Adrenal gland (tissue), 12 donors: Measurements from ENCODE around the gene TTC3. TPM values are rescaled to one million over a fixed set of nuclear protein-coding genes. Genes with fewer than 3 reads are reported as not detected.
A peak's percentile ranks its signal among the peaks of the same experiment; 100 is the strongest.

Source experiments
- DNase-seq, 7 donors: peaks; one replicate each; pipeline ENCODE4 v3.0.0-alpha.2; 2019 to 2020
- H3K27ac ChIP-seq, 5 donors: fragments of 200-600 bp; sonication (generic) in 4 of 5; 1 replicate in 3 of 5; 2 replicates in 2 of 5; pipeline versions ENCODE4 v1.5.1 to v1.8.0; 2016 to 2020; ENCODE audit warnings: mild to moderate bottlenecking in 1 of 5
- H3K27me3 ChIP-seq: fragments of 200-600 bp; 2 replicates; pipeline ENCODE4 v1.8.0; 2021
- H3K36me3 ChIP-seq, 2 donors: fragments of 200-600 bp; replicated peaks in 1 of 2; 1 replicate in 1 of 2; 2 replicates in 1 of 2; pipeline versions ENCODE4 v1.5.1 to v1.8.0; 2018 to 2022
- H3K4me1 ChIP-seq, 2 donors: fragments of 200-600 bp; replicated peaks in 1 of 2; 1 replicate in 1 of 2; 2 replicates in 1 of 2; pipeline versions ENCODE4 v1.5.1 to v1.8.0; 2018 to 2021
- H3K4me3 ChIP-seq, 4 donors: fragments of 200-600 bp; sonication (generic) in 3 of 4; one replicate each; pipeline ENCODE4 v1.5.1; 2016 to 2018
- H3K9me3 ChIP-seq, 3 donors: fragments of 200-600 bp; sonication (generic) in 1 of 3; replicated peaks in 1 of 3; 1 replicate in 2 of 3; 2 replicates in 1 of 3; pipeline versions ENCODE4 v1.5.1 to v1.8.0; 2016 to 2021
- CTCF ChIP-seq, 6 experiments: fragments of 450-650 bp in 4 of 6; fragments of 200-600 bp in 2 of 6; sonication (generic) in 1 of 6; IDR thresholded peaks; 1 replicate in 5 of 6; 2 replicates in 1 of 6; pipeline versions ENCODE4 v1.5.1 to v1.8.0; 2016 to 2021; ENCODE audit warnings: antibody characterized with exemption in 6 of 6, mild to moderate bottlenecking in 2 of 6, moderate library complexity in 1 of 6
- POLR2A ChIP-seq, 2 donors: fragments of 450-650 bp; IDR thresholded peaks; one replicate each; pipeline ENCODE4 v1.6.1; 2017; ENCODE audit warnings: antibody characterized with exemption in 2 of 2, mild to moderate bottlenecking in 2 of 2, moderate library complexity in 1 of 2
- WGBS, 4 donors: extraction: QIAGEN DNeasy Blood & Tissue Kit in 2 of 4; methylation state at CpG; one replicate each; pipeline versions ENCODE4 v1.1.5 to v1.1.7; 2013 to 2017; 5-methylcytosine and 5-hydroxymethylcytosine counted together
- intact Hi-C, 2 donors: fragments of 100-400 bp; cut with DNase I; formaldehyde crosslinking; loops; one replicate each; pipeline versions ENCODE4 v1.14.1 to v1.15.0; 2022 to 2023
- polyA plus RNA-seq, 3 donors: library from polyadenylated mRNA; stranded (reverse); fragments of 200-250 nt in 2 of 3; fragments of 350-450 nt in 1 of 3; fragmentation: Illumina TruSeq in 1 of 3; extraction: RNeasy Lipid Tissue Mini Kit (QIAGEN cat#74804) in 1 of 3; gene quantifications; one replicate each; pipeline ENCODE4 v1.2.3, GENCODE V29; 2013 to 2014
- total RNA-seq, 9 donors: library from RNA; depleted of rRNA in 4 of 9; stranded (reverse); fragments of >200 nt in 4 of 9; fragments of 120-200 nt in 1 of 9; fragmentation: NEBNext Ultra II Directional in 1 of 9; extraction: Animal tissue kit (Norgen Biotek cat#: 25700) in 1 of 9; gene quantifications; one replicate each; pipeline versions ENCODE4 v1.1.0 to v1.2.4, GENCODE V29; 2013 to 2023
- donor health status: healthy with polysubstance abuse.
- donor health status: Bipolar disorder and iron deficiency.
- donor health status: DM: yes; HTN: yes; CAD: no.
- donor health status: DM: no; HTN: no; CAD: no.
- donor health status: DM: no; HTN: no; CAD: no.
- donor health status: DM: yes; HTN: yes; CAD: no.

TTC3 gene
- total and polyA plus RNA-seq, 12 donors = 37.9 to 286 (median 136) TPM

GRCh38 chr21:37076087-37076850 is 3.2 kb downstream of the TTC3 start:
- intact Hi-C loops = no loop called here
- Histone ChIP-seq H3K27me3 (no peaks in the 10 kb centered on the region), H3K4me3 (no peak overlapping the region), H3K9me3 (no peaks in the 10 kb centered on the region), H3K27ac (no peak overlapping the region), H3K4me1 (peaks cover 4 to 24% of the 10 kb centered on the region in 2 donors), H3K36me3 (no peaks in the 10 kb centered on the region)
- no peak for DNase-seq
- 91 to 100% (median 96%) methylated on average over 3 to 4 of the region's 4 CpGs for WGBS, 4 donors
- no peak for TF ChIP-seq POLR2A (IDR thresholded peaks at IDR 0.05)
- TF ChIP-seq CTCF (IDR thresholded peaks at IDR 0.05) = no peak

DNA sequence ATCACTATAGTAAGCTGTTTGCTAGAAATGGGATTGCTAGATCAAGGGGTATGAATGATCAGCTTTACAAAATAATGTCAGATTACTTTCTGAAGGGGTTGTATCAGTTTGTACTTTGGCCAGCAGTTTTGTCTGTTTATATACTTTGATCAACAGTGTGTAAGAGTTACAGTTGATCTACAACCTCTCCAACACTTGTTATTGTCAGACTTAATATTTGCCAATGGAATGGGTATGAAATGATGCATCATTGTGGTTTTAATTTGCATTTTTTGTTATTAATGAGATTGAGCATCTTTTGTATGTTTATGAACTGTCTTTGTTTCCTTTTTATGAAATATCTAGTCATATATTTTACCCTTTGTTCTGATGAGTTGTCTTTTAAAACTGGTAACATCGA is 4.3 kb downstream of the TTC3 start:
- H3K4me1 ChIP-seq = peaks cover 0 to 15% of the 10 kb centered on the region in 2 donors
- no peak for DNase-seq
- 88 to 96% (median 91%) methylated on average over 1 of the region's 1 CpG for WGBS, 4 donors
- H3K9me3 ChIP-seq = no peaks in the 10 kb centered on the region
- TF ChIP-seq POLR2A (IDR thresholded peaks at IDR 0.05) (no peak), CTCF (IDR thresholded peaks at IDR 0.05) (no peak)
- H3K27ac ChIP-seq = no peak overlapping the region
- no peak overlapping the region for H3K4me3 ChIP-seq
- no peaks in the 10 kb centered on the region for H3K36me3 ChIP-seq
- H3K27me3 ChIP-seq = no peaks in the 10 kb centered on the region
- intact Hi-C loops = no loop called here

GRCh38 chr21:37079211-37079824 is 6.3 kb downstream of the TTC3 start:
- no peak overlapping the region for H3K27ac ChIP-seq

More at GRCh38 chr21:37079211-37079824, 6.3 kb downstream of the TTC3 start:
- DNase-seq = no peak
- Histone ChIP-seq H3K36me3 (no peaks in the 10 kb centered on the region), H3K4me3 (no peak overlapping the region), H3K4me1 (peaks cover 5 to 21% of the 10 kb centered on the region in 2 donors), H3K9me3 (no peaks in the 10 kb centered on the region), H3K27me3 (no peaks in the 10 kb centered on the region)
- no peak for TF ChIP-seq POLR2A (IDR thresholded peaks at IDR 0.05)
- TF ChIP-seq CTCF (IDR thresholded peaks at IDR 0.05) = peak in 2 of 6 experiments; percentile 16 to 24
- intact Hi-C loops = no loop called here
- 65 to 100% (median 82%) methylated on average over 6 of the region's 6 CpGs for WGBS, 4 donors
